ENCODE results near the gene GUCY2C.

GUCY2C gene

DNA sequence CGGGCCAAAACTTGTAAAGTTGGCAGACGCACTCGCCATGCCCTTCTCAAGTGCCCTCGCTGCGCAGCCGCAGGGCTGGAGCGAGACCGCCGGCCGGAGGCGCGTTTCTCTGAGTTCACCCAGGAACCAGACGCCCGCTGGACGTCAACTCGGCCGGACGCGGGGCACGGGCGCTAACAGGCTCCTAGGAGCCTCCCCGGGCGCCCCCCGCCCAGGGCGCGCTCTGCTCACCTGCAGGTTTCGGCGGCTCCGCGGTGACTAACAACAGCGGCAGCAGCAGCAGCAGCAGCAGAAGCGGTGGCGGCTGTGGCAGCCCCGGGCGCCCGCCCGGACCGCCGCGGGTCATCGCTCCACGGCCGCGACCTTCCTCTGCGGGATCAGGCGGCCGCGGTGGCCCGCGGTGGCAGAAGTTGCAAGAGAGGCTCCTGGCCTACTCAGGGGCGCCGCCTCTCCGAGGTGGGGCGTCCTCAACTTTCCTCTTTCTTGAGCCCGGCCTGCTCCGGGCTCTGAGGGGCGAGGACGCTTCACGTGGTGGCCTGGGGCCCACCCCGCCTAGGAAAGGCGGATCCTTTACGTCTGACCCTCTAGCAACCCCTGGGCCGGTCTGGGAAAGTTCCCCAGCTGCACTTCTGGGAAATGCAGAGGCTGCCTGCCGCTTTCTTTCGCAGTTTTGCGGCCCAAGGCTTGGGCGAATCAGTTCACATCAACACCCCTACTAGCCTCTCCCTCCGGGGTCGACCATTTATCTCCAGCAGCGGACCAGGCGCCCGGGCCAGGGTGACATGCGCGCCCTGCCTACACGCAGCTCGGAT is 128.8 kb downstream of the GUCY2C start, which contains the start of gene PLBD1:
TSS of gene PLBD1 (minus strand) at position 533 of the 812 bp plus-strand sequence. CDS start at position 346, 187 bp downstream.
- peak; percentile 50 for DNase-seq

DNA sequence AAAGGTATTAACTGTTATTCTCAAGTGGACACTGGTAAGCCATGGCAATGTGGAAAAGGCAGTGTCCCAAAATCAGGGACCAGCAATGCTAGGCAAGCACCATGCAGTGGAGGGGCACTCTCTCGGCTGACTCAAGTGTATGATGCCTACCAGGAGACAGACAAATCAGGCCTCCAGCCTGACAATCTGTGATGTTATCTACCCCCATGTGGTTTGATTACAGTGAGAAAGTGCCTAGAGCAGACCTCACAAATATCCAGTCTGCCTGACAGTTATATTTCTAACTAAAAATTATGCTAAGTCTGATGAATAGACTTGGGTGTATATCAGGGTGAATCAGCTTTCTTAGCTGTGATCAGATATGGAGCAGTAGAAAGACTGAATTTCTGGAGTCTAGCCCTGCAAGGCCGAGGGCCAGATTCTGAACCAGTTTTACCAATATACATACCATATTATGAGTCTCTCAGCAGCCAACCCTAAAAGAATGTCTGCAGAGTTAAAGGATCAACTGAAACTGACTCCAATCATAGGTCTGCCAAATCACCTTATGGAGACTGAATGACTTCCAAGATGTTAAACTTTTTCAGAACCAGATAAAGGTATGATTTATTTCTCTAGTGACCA is 132.0 kb downstream of the GUCY2C start:
- no peak for DNase-seq

DNA sequence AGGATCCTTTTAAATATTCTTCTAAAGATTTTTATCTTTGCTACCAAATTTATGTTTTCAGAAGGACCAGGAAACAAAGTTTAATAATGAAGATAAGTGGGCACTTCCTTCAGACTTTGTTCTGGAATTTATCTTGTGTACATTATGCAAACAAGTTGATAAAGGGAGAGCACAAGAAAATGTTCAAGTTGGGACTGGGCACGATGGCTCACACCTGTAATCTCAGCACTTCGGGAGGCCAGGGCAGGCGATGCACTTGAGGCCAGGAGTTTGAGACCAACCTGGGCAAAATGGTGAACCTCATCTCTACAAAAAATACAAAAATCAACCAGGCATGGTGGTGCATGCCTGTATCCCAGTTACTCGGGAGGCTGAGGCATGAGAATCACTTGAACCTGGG is 133.4 kb downstream of the GUCY2C start:
- no peak for DNase-seq
